ENCODE data around the gene ILF2.

DNA sequence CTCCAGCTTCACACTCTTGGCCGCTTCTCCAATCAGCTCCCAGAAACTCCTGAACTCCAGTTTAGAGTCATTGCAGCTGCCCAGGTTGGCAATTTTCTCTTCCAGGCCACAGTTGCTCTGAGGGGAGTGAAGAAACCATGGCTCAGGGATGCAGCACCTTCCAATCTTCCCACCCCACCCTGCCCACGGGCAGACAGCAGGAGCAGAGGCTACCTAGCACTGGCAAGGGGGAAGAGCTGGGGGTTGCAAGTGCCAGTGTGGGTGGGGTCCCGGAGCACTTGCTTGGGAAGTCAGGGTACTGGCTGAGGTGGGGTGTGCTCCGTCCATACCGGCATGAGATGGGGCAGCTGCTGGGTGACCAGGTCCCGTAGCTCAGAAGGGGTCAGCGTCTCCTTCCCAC is 55.9 kb downstream of the ILF2 start:
- TF ChIP-seq, protein P1, sequence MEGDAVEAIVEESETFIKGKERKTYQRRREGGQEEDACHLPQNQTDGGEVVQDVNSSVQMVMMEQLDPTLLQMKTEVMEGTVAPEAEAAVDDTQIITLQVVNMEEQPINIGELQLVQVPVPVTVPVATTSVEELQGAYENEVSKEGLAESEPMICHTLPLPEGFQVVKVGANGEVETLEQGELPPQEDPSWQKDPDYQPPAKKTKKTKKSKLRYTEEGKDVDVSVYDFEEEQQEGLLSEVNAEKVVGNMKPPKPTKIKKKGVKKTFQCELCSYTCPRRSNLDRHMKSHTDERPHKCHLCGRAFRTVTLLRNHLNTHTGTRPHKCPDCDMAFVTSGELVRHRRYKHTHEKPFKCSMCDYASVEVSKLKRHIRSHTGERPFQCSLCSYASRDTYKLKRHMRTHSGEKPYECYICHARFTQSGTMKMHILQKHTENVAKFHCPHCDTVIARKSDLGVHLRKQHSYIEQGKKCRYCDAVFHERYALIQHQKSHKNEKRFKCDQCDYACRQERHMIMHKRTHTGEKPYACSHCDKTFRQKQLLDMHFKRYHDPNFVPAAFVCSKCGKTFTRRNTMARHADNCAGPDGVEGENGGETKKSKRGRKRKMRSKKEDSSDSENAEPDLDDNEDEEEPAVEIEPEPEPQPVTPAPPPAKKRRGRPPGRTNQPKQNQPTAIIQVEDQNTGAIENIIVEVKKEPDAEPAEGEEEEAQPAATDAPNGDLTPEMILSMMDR (IDR thresholded peaks at IDR 0.05), result no peak
- no peak for TF ChIP-seq POLR2A (IDR thresholded peaks at IDR 0.05)
